Breast epithelium (tissue), 4 donors: ENCODE measurements around the gene PPDPF. TPM values are rescaled to one million over a fixed set of nuclear protein-coding genes. Genes with fewer than 3 reads are reported as not detected.
"Not testable (repeated sequence)": the region's sequence is repeated elsewhere in the genome, so short reads cannot be mapped to it uniquely, and the experiment has no call there.

ENCODE experiments used
- DNase-seq, 2 donors: peaks; one replicate each; pipeline ENCODE4 v3.0.0-alpha.2; 2019; ENCODE audit warnings: low spot score in 2 of 2
- H3K27ac ChIP-seq, 2 donors: fragments of 200-600 bp; sonication (generic) in 1 of 2; one replicate each; pipeline ENCODE4 v1.5.1; 2016 to 2019; ENCODE audit warnings: mild to moderate bottlenecking in 1 of 2
- H3K27me3 ChIP-seq, 2 donors: fragments of 200-600 bp; sonication (generic) in 1 of 2; one replicate each; pipeline versions ENCODE4 v1.5.1 to v1.6.0; 2017 to 2019; ENCODE audit warnings: control low read depth in 1 of 2, mild to moderate bottlenecking in 1 of 2
- H3K36me3 ChIP-seq: fragments of 200-600 bp; one replicate; pipeline ENCODE4 v1.5.1; 2019
- H3K4me1 ChIP-seq, 2 donors: fragments of 200-600 bp; sonication (generic); one replicate each; pipeline ENCODE4 v1.5.1; 2016 to 2019; ENCODE audit warnings: control low read depth in 1 of 2
- H3K4me3 ChIP-seq, 3 donors: fragments of 200-600 bp; sonication (generic); 1 replicate in 2 of 3; 2 replicates in 1 of 3; pipeline ENCODE4 v1.5.1; 2016 to 2019; ENCODE audit warnings: mild to moderate bottlenecking in 3 of 3, moderate library complexity in 2 of 3
- H3K9me3 ChIP-seq, 2 donors: fragments of 200-600 bp; sonication (generic) in 1 of 2; one replicate each; pipeline ENCODE4 v1.5.1; 2016 to 2019; ENCODE audit warnings: control low read depth in 1 of 2
- CTCF ChIP-seq, 3 donors: fragments of 450-650 bp; IDR thresholded peaks; one replicate each; pipeline ENCODE4 v1.5.1; 2016 to 2017; ENCODE audit warnings: antibody characterized with exemption in 3 of 3, mild to moderate bottlenecking in 3 of 3, moderate library complexity in 3 of 3
- POLR2A ChIP-seq: fragments of 450-650 bp; IDR thresholded peaks from one replicate; pipeline ENCODE4 v1.6.1; 2016; ENCODE audit warnings: antibody characterized with exemption, mild to moderate bottlenecking, moderate library complexity
- POLR2AphosphoS5 ChIP-seq, 3 donors: sonication (generic); formaldehyde crosslinking; IDR thresholded peaks; one replicate each; pipeline ENCODE4 v1.6.1; 2017; ENCODE audit warnings: antibody characterized with exemption in 3 of 3
- intact Hi-C: fragments of 100-400 bp; cut with DNase I; formaldehyde crosslinking; loops from one replicate; pipeline ENCODE4 v1.15.1; 2023; ENCODE audit warnings: low total_unique reads
- total RNA-seq, 3 donors: library from RNA; depleted of rRNA; stranded (reverse); fragments of >200 nt; gene quantifications; one replicate each; pipeline ENCODE4 v1.1.0, GENCODE V29; 2016

Gene PPDPF
- total RNA-seq, 3 donors from 2014 or later, result 71.8 to 151 (median 133) TPM

DNA sequence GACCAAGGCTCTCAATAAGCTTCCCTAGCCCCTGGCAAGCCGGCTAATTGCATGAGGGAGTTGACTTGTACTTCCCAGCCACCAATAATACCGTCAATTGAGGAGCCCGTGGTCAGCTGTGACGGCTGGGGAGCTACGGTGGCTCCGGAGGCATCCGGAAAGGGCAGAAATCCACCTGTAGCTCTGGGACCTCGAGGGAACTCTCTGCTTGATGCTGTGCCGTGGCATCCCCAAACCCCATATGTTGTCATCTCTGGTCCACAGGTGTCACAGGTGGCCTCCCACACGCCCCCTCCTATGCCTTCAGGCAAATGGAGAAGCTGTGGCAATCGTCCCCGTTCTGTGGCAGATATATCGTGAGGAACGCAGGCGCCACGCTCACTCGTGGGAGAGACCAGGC lies 42.6 kb upstream of the PPDPF start:
- no peak for DNase-seq
- H3K4me1 ChIP-seq, result no peaks in the 10 kb centered on the region
- no peak overlapping the region for H3K4me3 ChIP-seq
- H3K27ac ChIP-seq, result no peak overlapping the region
- TF ChIP-seq POLR2A (no peak), CTCF (IDR thresholded peaks at IDR 0.05) (no peak), POLR2AphosphoS5 (IDR thresholded peaks at IDR 0.05) (no peak)
- no peaks in the 10 kb centered on the region for H3K36me3 ChIP-seq
- H3K27me3 ChIP-seq, result peaks cover 2 to 96% of the 10 kb centered on the region in 2 donors
- intact Hi-C loops, result no loop called here
- no peaks in the 10 kb centered on the region for H3K9me3 ChIP-seq

DNA sequence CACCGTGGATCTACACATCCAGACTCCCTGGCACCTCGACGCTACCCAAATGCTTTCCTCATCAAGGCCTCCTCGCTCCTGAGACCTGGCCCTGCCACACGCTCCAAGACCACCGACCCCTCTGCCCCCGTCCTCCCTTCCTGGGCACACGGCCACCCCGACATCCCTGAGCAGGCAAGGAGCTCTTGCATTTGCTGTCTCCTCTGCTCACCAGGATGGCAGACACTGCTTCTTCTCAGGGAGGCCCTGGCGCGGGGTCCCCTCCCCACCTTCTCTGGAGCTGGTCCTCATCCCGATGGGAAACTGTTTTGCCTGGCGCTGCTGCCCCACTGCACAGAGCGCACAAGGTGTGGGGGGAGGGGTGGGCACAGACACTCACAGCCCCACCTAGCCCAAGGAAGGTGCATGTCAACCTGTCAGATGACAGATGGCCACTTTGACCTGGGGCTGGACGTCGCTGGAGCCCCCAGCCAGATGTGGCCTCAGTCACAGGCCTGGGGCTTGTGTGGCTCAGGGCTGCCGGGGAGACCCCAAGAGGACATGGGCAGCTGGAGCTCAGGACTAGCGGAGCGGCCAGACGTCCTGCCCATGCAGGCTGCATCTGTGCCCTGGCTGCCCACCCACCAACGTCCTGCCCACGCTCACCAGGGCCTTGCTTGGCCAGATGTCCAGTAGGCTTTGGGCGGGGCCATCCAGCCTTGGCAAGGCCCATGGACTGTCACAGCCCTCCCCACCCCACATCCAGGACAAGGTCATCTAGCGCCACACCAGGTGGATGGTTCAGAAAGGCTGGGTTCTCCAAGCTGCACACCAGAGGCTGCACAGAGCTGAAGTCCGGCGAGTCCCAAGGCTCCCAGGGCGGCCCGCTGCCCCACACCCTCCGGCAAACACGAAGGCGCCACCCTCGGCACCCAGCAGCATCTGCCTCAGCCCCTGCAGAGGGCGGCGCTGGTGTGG lies 41.9 kb upstream of the PPDPF start:
- H3K27ac ChIP-seq, result no peak overlapping the region
- intact Hi-C loops, result no loop called here
- no peaks in the 10 kb centered on the region for H3K36me3 ChIP-seq
- no peaks in the 10 kb centered on the region for H3K9me3 ChIP-seq
- no peak for TF ChIP-seq CTCF (IDR thresholded peaks at IDR 0.05)
- H3K4me1 ChIP-seq, result no peaks in the 10 kb centered on the region
- no peak for DNase-seq
- no peak overlapping the region for H3K4me3 ChIP-seq
- peaks cover 2 to 94% of the 10 kb centered on the region in 2 donors for H3K27me3 ChIP-seq

GRCh38 chr20:63479695-63480419 lies 40.7 kb upstream of the PPDPF start:
- H3K27me3 ChIP-seq, result peaks cover 2 to 94% of the 10 kb centered on the region in 2 donors
- intact Hi-C loops, H3K36me3 ChIP-seq, H3K4me1 ChIP-seq, H3K4me3 ChIP-seq, DNase-seq, H3K27ac ChIP-seq, H3K9me3 ChIP-seq: not testable (repeated sequence)

GRCh38 chr20:63481503-63481902 lies 39.1 kb upstream of the PPDPF start:
- Histone ChIP-seq H3K36me3 (no peaks in the 10 kb centered on the region), H3K27ac (no peak overlapping the region), H3K27me3 (peaks cover 2 to 96% of the 10 kb centered on the region in 2 donors), H3K4me3 (no peak overlapping the region), H3K9me3 (peaks cover 2 to 4% of the 10 kb centered on the region in 2 donors), H3K4me1 (no peaks in the 10 kb centered on the region)
- DNase-seq, result no peak
- TF ChIP-seq POLR2AphosphoS5 (IDR thresholded peaks at IDR 0.05), result no peak
- no peak for TF ChIP-seq CTCF (IDR thresholded peaks at IDR 0.05)
- no peak for TF ChIP-seq POLR2A
- intact Hi-C loops, result no loop called here

DNA sequence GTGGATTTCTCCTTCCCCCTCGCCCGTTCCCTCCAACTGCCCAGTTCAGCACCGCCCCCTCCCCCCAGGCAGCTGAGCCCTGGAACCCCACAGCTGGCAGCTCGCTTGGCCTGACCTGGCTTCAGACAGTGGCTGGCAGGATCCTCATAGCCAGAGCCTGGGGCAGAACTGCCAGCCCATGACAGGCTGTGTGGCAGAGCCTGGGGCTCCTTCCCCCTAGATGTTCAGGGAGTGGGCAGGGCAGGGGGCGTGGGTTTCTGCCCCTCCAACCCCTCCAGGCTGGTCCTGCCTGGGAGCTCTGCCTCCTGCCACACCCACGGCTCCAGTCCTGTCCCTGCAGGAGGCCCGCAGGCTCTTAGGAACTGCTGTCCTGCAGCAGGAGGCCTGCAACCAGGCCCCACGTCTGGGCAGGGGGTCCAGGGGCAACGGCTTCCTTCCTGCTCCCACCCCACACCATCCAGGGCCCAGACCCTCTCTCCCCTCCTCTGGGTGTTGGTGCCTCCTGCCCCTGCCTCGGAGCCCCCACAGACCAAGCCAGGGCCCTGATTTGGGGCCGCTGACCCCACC lies 38.5 kb upstream of the PPDPF start:
- no peak for DNase-seq
- Histone ChIP-seq H3K9me3 (peaks cover 3 to 4% of the 10 kb centered on the region in 2 donors), H3K36me3 (no peaks in the 10 kb centered on the region), H3K27ac (no peak overlapping the region), H3K4me1 (no peaks in the 10 kb centered on the region), H3K4me3 (no peak overlapping the region), H3K27me3 (peaks cover 2 to 94% of the 10 kb centered on the region in 2 donors)
- TF ChIP-seq POLR2A, result no peak
- no peak for TF ChIP-seq CTCF (IDR thresholded peaks at IDR 0.05)
- no peak for TF ChIP-seq POLR2AphosphoS5 (IDR thresholded peaks at IDR 0.05)
- intact Hi-C loops, result no loop called here
